A549 (cell line): ENCODE measurements around the gene MED13L. TPM values are rescaled to one million over a fixed set of nuclear protein-coding genes. Genes with fewer than 3 reads are reported as not detected.
A peak's percentile ranks its signal among the peaks of the same experiment; 100 is the strongest.

Experiments
- ATAC-seq, 2 experiments: fragments of 200-7000 bp in 1 of 2; fragments of >200 bp in 1 of 2; cut with Nextera tagmentation in 1 of 2; cut with Tn5 transposase in 1 of 2; 3 replicates each; pipeline versions ENCODE4 v1.8.0 to v1.9.1; 2018 to 2020; ENCODE audit warnings: mild to moderate bottlenecking in 1 of 2, moderate library complexity in 1 of 2
- CTCF ChIA-PET: fragments of 300-600 bp; sonication (Branson Sonifier 250); formaldehyde crosslinking; extraction: SDS; loops from one replicate; lab custom pipeline; 2021; ENCODE audit warnings: antibody characterized with exemption, inconsistent platforms; lab: Yijun Ruan, JAX
- POLR2A ChIA-PET: fragments of 350-600 bp; formaldehyde crosslinking; extraction: SDS; loops from one replicate; lab custom pipeline; 2021; ENCODE audit warnings: antibody characterized with exemption, inconsistent platforms; lab: Yijun Ruan, JAX
- DNase-seq, 2 experiments: peaks; one replicate each; pipeline versions ENCODE4 v3.0.0 to v3.0.0-alpha.2; 2011 to 2016; ENCODE audit warnings: low read depth in 1 of 2, low spot score in 1 of 2
- FAIRE-seq: peaks from 2 replicates; lab custom pipeline; 2011; peaks lifted over from hg19 to GRCh38; lab: Jason Lieb, UNC
- H3K27ac ChIP-seq, 2 experiments: fragments of >200 bp; sonication (Bioruptor Twin); formaldehyde crosslinking; 3 replicates each; pipeline ENCODE4 v1.5.1; 2016 to 2017
- H3K4me1 ChIP-seq: fragments of >200 bp; sonication (Bioruptor Twin); formaldehyde crosslinking; 3 replicates; pipeline ENCODE4 v1.6.1; 2016
- H3K4me2 ChIP-seq: fragments of >200 bp; sonication (Bioruptor Twin); formaldehyde crosslinking; 3 replicates; pipeline ENCODE4 v1.6.1; 2016
- H3K4me3 ChIP-seq: fragments of >200 bp; sonication (Bioruptor Twin); formaldehyde crosslinking; 3 replicates; pipeline ENCODE4 v1.5.1; 2016
- H3K9me3 ChIP-seq: fragments of >200 bp; sonication (Bioruptor Twin); formaldehyde crosslinking; 3 replicates; pipeline ENCODE4 v1.6.1; 2016
- BCL3 ChIP-seq: fragments of >200 bp; sonication (Bioruptor Twin); formaldehyde crosslinking; IDR thresholded peaks from 3 replicates; pipeline ENCODE4 v1.6.1; 2016
- CBX2 ChIP-seq: fragments of 200-600 bp; sonication (generic); IDR thresholded peaks from 2 replicates; pipeline ENCODE4 v1.6.1; 2016; ENCODE audit warnings: low read depth, mild to moderate bottlenecking, borderline replicate concordance
- CHD2 ChIP-seq: fragments of 150-350 bp; IDR thresholded peaks from 2 replicates; pipeline ENCODE4 v1.6.1; 2014; ENCODE audit warnings: low read length; ENCODE audit not compliant: partially characterized antibody
- CTCF ChIP-seq: fragments of >200 bp; sonication (Bioruptor Twin); formaldehyde crosslinking; IDR thresholded peaks from 3 replicates; pipeline ENCODE4 v1.5.1; 2016
- E2F6 ChIP-seq: IDR thresholded peaks from 2 replicates; pipeline ENCODE4 v1.6.1; 2012; ENCODE audit warnings: low read depth, borderline replicate concordance
- EHMT2 ChIP-seq: fragments of 200-600 bp; sonication (generic); IDR thresholded peaks from 2 replicates; pipeline ENCODE4 v1.6.1; 2016; ENCODE audit warnings: antibody characterized with exemption, low read depth, mild to moderate bottlenecking, moderate library complexity
- ELK1 ChIP-seq: fragments of 150-350 bp; IDR thresholded peaks from 2 replicates; pipeline ENCODE4 v1.6.1; 2014; ENCODE audit warnings: low read depth, mild to moderate bottlenecking, low read length
- EP300 ChIP-seq, 2 experiments: fragments of >200 bp; sonication (Bioruptor Twin); formaldehyde crosslinking; IDR thresholded peaks; 2 replicates in 1 of 2; 3 replicates in 1 of 2; pipeline ENCODE4 v1.6.1; 2016 to 2017
- FOSB ChIP-seq: fragments of 250-450 bp; sonication (Bioruptor Pico); IDR thresholded peaks from 2 replicates; pipeline ENCODE4 v1.5.0; 2020; ENCODE audit warnings: mild to moderate bottlenecking, moderate library complexity
- FOSL2 ChIP-seq, 2 experiments: fragments of 450-650 bp in 1 of 2; fragments of >200 bp in 1 of 2; sonication (Bioruptor Twin) in 1 of 2; formaldehyde crosslinking; IDR thresholded peaks; 2 replicates each; pipeline versions ENCODE4 v1.5.0 to v1.6.1; 2016 to 2020; ENCODE audit warnings: mild to moderate bottlenecking in 1 of 2, moderate library complexity in 1 of 2
- FOXS1 ChIP-seq: fragments of 250-450 bp; sonication (Bioruptor Pico); IDR thresholded peaks from 2 replicates; pipeline ENCODE4 v1.5.0; 2020; ENCODE audit warnings: mild to moderate bottlenecking, moderate library complexity
- HEYL ChIP-seq: fragments of 250-450 bp; sonication (Bioruptor Pico); IDR thresholded peaks from 2 replicates; pipeline ENCODE4 v1.8.0; 2021; ENCODE audit warnings: mild to moderate bottlenecking, moderate library complexity
- HOXB13 ChIP-seq: fragments of 250-450 bp; sonication (Bioruptor Pico); IDR thresholded peaks from 2 replicates; pipeline ENCODE4 v1.5.0; 2020; ENCODE audit warnings: low read depth, mild to moderate bottlenecking, moderate library complexity
- HOXB5 ChIP-seq: fragments of 250-450 bp; sonication (Bioruptor Pico); IDR thresholded peaks from 2 replicates; pipeline ENCODE4 v1.5.0; 2020; ENCODE audit warnings: mild to moderate bottlenecking, moderate library complexity
- JUN ChIP-seq, 2 experiments: fragments of >200 bp; sonication (Bioruptor Twin); formaldehyde crosslinking; IDR thresholded peaks; 2 replicates in 1 of 2; 3 replicates in 1 of 2; pipeline ENCODE4 v1.6.1; 2016 to 2017
- KDM1A ChIP-seq: fragments of 200-600 bp; sonication (generic); IDR thresholded peaks from 2 replicates; pipeline ENCODE4 v1.6.1; 2016; ENCODE audit warnings: low read depth, mild to moderate bottlenecking
- MAFK ChIP-seq: fragments of 450-650 bp; IDR thresholded peaks from 2 replicates; pipeline ENCODE4 v1.6.1; 2014; ENCODE audit not compliant: partially characterized antibody
- MAZ ChIP-seq: fragments of 150-350 bp; IDR thresholded peaks from 2 replicates; pipeline ENCODE4 v1.6.1; 2014; ENCODE audit warnings: antibody characterized with exemption, low read depth, low read length, borderline replicate concordance
- MYC ChIP-seq: IDR thresholded peaks from 2 replicates; pipeline ENCODE4 v1.6.1; 2012; ENCODE audit warnings: mild to moderate bottlenecking, inconsistent platforms, low read length, improper control_type of control experiment, borderline replicate concordance
- NPAS2 ChIP-seq: fragments of 250-450 bp; sonication (Bioruptor Pico); IDR thresholded peaks from 2 replicates; pipeline ENCODE4 v1.8.0; 2022; ENCODE audit warnings: mild to moderate bottlenecking, moderate library complexity, borderline replicate concordance
- NR3C1 ChIP-seq: fragments of >200 bp; sonication (Bioruptor Twin); formaldehyde crosslinking; IDR thresholded peaks from 3 replicates; pipeline ENCODE4 v1.6.1; 2017
- RCOR1 ChIP-seq: fragments of 150-350 bp; IDR thresholded peaks from 2 replicates; pipeline ENCODE4 v1.6.1; 2014; ENCODE audit warnings: antibody characterized with exemption, low read length, low read depth
- RFX5 ChIP-seq: fragments of 450-650 bp; IDR thresholded peaks from 2 replicates; pipeline ENCODE4 v1.7.1; 2014; ENCODE audit warnings: antibody characterized with exemption, mild to moderate bottlenecking, moderate library complexity
- SMC3 ChIP-seq: fragments of >200 bp; sonication (Bioruptor Twin); formaldehyde crosslinking; IDR thresholded peaks from 3 replicates; pipeline ENCODE4 v1.6.1; 2018; ENCODE audit warnings: inconsistent platforms
- TFCP2L1 ChIP-seq: fragments of 250-450 bp; sonication (Bioruptor Pico); IDR thresholded peaks from 2 replicates; pipeline ENCODE4 v1.5.0; 2021; ENCODE audit warnings: mild to moderate bottlenecking
- ZC3H11A ChIP-seq: fragments of 450-650 bp; IDR thresholded peaks from 2 replicates; pipeline ENCODE4 v1.6.1; 2014; ENCODE audit warnings: antibody characterized with exemption, mild to moderate bottlenecking
- WGBS: methylation state at CpG from one replicate; pipeline ENCODE4 v1.1.6; 2017; ENCODE audit errors: missing lambda C conversion rate; 5-methylcytosine and 5-hydroxymethylcytosine counted together
- polyA plus RNA-seq, 4 experiments: library from polyadenylated mRNA; depleted of rRNA in 3 of 4; stranded (reverse); fragments of >200 nt; fragmentation: RNase III in 1 of 4; extraction: RNeasy Plus Mini Kit Qiagen cat#74134 plus additional on column Dnase treatment in 1 of 4; gene quantifications; 2 replicates in 3 of 4; 3 replicates in 1 of 4; pipeline ENCODE4 v1.2.3, GENCODE V29; 2011 to 2017

Gene MED13L
- polyA plus RNA-seq, 2 of the 4 experiments (the other 2 are of a cell fraction), result 23.2 to 134 TPM

- DNase-seq, result no peak
- H3K9me3 ChIP-seq, result no peaks in the 10 kb centered on the region
- peaks cover 100% of the 10 kb centered on the region for H3K4me1 ChIP-seq
- peak overlapping the region; percentile 73 for H3K4me2 ChIP-seq
- CTCF ChIA-PET, result interaction anchor here (0.9 to 1.2 kb wide), 3 partner anchors 10 to 27 kb away, joined by 3 to 4 read pairs (median 3); no protein-coding TSS in a partner anchor
- FAIRE-seq, result no peak
- WGBS, result 53% methylated on average over 1 of the region's 1 CpG
- no peak overlapping the region for H3K4me3 ChIP-seq
- TF ChIP-seq HOXB5, result no peak
- TF ChIP-seq CTCF, result 0 out of 3 replicates have a peak, but pooled peaks have one; percentile 6
- TF ChIP-seq SMC3, result no peak
- TF ChIP-seq, all 56 proteins: peak for 1
- ATAC-seq, result no peak
- POLR2A ChIA-PET, result no interaction called here
- peak overlapping the region in 1 of 2 experiments; percentile 29; a peak in 2 of 6 replicates for H3K27ac ChIP-seq
These were observed 14.1 kb downstream of the MED13L start for GRCh38 chr12:116263431-116263830.

GRCh38 chr12:116262741-116263140, 14.8 kb downstream of the MED13L start:
- no peak overlapping the region for H3K4me3 ChIP-seq
- no peak for ATAC-seq
- no peaks in the 10 kb centered on the region for H3K9me3 ChIP-seq
- TF ChIP-seq MAFK (no peak), ZC3H11A (no peak), KDM1A (no peak), ELK1 (no peak), CBX2 (no peak), HOXB5 (no peak), E2F6 (no peak), BCL3 (no peak), CHD2 (no peak), HEYL (CRISPR knock-in tag) (no peak), JUN (IDR thresholded peaks at IDR 0.05) (no peak), MAZ (no peak), RFX5 (no peak), SMC3 (no peak), FOSB (no peak), HOXB13 (CRISPR knock-in tag) (no peak)
- no peak overlapping the region for H3K27ac ChIP-seq
- H3K4me2 ChIP-seq, result peak overlapping the region; percentile 20; the same call in 2 of the 3 replicates
- peaks cover 100% of the 10 kb centered on the region for H3K4me1 ChIP-seq
- no peak for DNase-seq
- 91% methylated on average over 2 of the region's 2 CpGs for WGBS
- ChIA-PET CTCF (interaction anchor here (0.6 to 1.2 kb wide), 3 partner anchors 10 to 122 kb away, joined by 3 read pairs; no protein-coding TSS in a partner anchor), POLR2A (no interaction called here)
- FAIRE-seq, result no peak

GRCh38 chr12:116261525-116262100, 15.9 kb downstream of the MED13L start:
- H3K4me1 ChIP-seq, result peaks cover 100% of the 10 kb centered on the region
- CTCF ChIA-PET, result interaction anchor here (0.6 kb wide), 1 partner anchor 858 kb away, joined by 5 read pairs; no protein-coding TSS in a partner anchor
- no peak overlapping the region for H3K27ac ChIP-seq
- WGBS, result 72% methylated on average over 4 of the region's 4 CpGs
- POLR2A ChIA-PET, result no interaction called here
- ATAC-seq (no peak), DNase-seq (no peak), FAIRE-seq (no peak)
- H3K4me2 ChIP-seq, result no peak overlapping the region
- H3K4me3 ChIP-seq, result no peak overlapping the region
- no peaks in the 10 kb centered on the region for H3K9me3 ChIP-seq
- TF ChIP-seq NR3C1, result no peak
- no peak for TF ChIP-seq NPAS2
- TF ChIP-seq TFCP2L1, result no peak
- no peak for TF ChIP-seq HOXB5
- TF ChIP-seq ELK1, result no peak
- TF ChIP-seq JUN (IDR thresholded peaks at IDR 0.05), result no peak
- no peak for TF ChIP-seq HEYL (CRISPR knock-in tag)
- TF ChIP-seq EP300 (IDR thresholded peaks at IDR 0.05), result no peak
- TF ChIP-seq E2F6, result no peak
- no peak for TF ChIP-seq RCOR1
- no peak for TF ChIP-seq FOSL2 (IDR thresholded peaks at IDR 0.05)
- no peak for TF ChIP-seq FOSL2 (CRISPR knock-in tag; IDR thresholded peaks at IDR 0.05)
- TF ChIP-seq FOXS1 (CRISPR knock-in tag), result no peak
- no peak for TF ChIP-seq KDM1A
- no peak for TF ChIP-seq MYC
- TF ChIP-seq EHMT2, result no peak
